GM23338 (cell line): ENCODE results near the gene CAST. TPM values are rescaled to one million over a fixed set of nuclear protein-coding genes. Genes with fewer than 3 reads are reported as not detected.

Experiments used
- ATAC-seq: fragments of 200-7000 bp; cut with Tn5 transposase; 3 replicates; pipeline ENCODE4 v1.9.1; 2020
- DNase-seq: peaks from one replicate; pipeline ENCODE4 v3.0.0-alpha.2; 2015; ENCODE audit warnings: low spot score
- H2AFZ ChIP-seq: fragments of 200-600 bp; sonication (generic); 2 replicates; pipeline ENCODE4 v1.8.0; 2016; ENCODE audit warnings: antibody characterized with exemption, mild to moderate bottlenecking, moderate library complexity
- H3F3A ChIP-seq: fragments of 200-600 bp; sonication (generic); replicated peaks from 2 replicates; pipeline ENCODE4 v1.8.0; 2017; ENCODE audit warnings: antibody characterized with exemption, mixed run types, low read depth
- H3K27ac ChIP-seq: fragments of 200-600 bp; sonication (generic); 2 replicates; pipeline ENCODE4 v1.6.1; 2016; ENCODE audit warnings: low read depth
- H3K27me3 ChIP-seq: fragments of 200-600 bp; sonication (generic); 2 replicates; pipeline ENCODE4 v1.8.0; 2016; ENCODE audit warnings: mild to moderate bottlenecking, mixed run types, moderate library complexity; ENCODE audit not compliant: insufficient read depth
- H3K36me3 ChIP-seq: fragments of 200-600 bp; sonication (generic); 2 replicates; pipeline ENCODE4 v1.8.0; 2016; ENCODE audit warnings: mild to moderate bottlenecking; ENCODE audit not compliant: insufficient read depth
- H3K4me1 ChIP-seq: fragments of 200-600 bp; sonication (generic); 2 replicates; pipeline ENCODE4 v1.8.0; 2016; ENCODE audit warnings: mild to moderate bottlenecking, moderate library complexity; ENCODE audit not compliant: insufficient read depth
- H3K4me2 ChIP-seq: fragments of 200-600 bp; sonication (generic); 2 replicates; pipeline ENCODE4 v1.7.1; 2017; ENCODE audit warnings: mixed run types
- H3K4me3 ChIP-seq: fragments of 200-600 bp; sonication (generic); 2 replicates; pipeline ENCODE4 v1.6.1; 2016; ENCODE audit warnings: mixed run types
- H3K79me2 ChIP-seq: fragments of 200-600 bp; sonication (generic); replicated peaks from 2 replicates; pipeline ENCODE4 v1.8.0; 2017; ENCODE audit warnings: mild to moderate bottlenecking; ENCODE audit not compliant: insufficient read depth
- H3K9me2 ChIP-seq: fragments of 200-600 bp; sonication (generic); 2 replicates; pipeline ENCODE4 v1.8.0; 2017; ENCODE audit not compliant: insufficient read depth
- H4K20me1 ChIP-seq: fragments of 200-600 bp; sonication (generic); replicated peaks from 2 replicates; pipeline ENCODE4 v1.8.0; 2017; ENCODE audit warnings: mild to moderate bottlenecking; ENCODE audit not compliant: insufficient read depth
- H3K27ac Mint-ChIP-seq: 2 replicates; pipeline ENCODE4 v1.8.0; 2020; ENCODE audit warnings: inconsistent platforms, mild to moderate bottlenecking, moderate library complexity, mixed read lengths
- H3K27me3 Mint-ChIP-seq: 3 replicates; pipeline ENCODE4 v1.8.0; 2022; ENCODE audit warnings: low read depth, mild to moderate bottlenecking, moderate library complexity, mixed read lengths, inconsistent platforms; ENCODE audit not compliant: insufficient read depth, poor library complexity
- H3K36me3 Mint-ChIP-seq: 3 replicates; pipeline ENCODE4 v1.8.0; 2021; ENCODE audit warnings: low read depth, mild to moderate bottlenecking, inconsistent platforms, moderate library complexity, mixed read lengths
- H3K4me1 Mint-ChIP-seq: 3 replicates; pipeline ENCODE4 v1.8.0; 2020; ENCODE audit warnings: mild to moderate bottlenecking, inconsistent platforms, mixed read lengths
- H3K4me3 Mint-ChIP-seq: 3 replicates; pipeline ENCODE4 v1.8.0; 2021; ENCODE audit warnings: moderate library complexity, mild to moderate bottlenecking, inconsistent platforms, mixed read lengths
- H3K9me3 Mint-ChIP-seq: 3 replicates; pipeline ENCODE4 v1.8.0; 2020; ENCODE audit warnings: moderate library complexity, mild to moderate bottlenecking, inconsistent platforms, mixed read lengths
- ZNF114 ChIP-seq: fragments of 250-450 bp; sonication (Bioruptor Pico); IDR thresholded peaks from 2 replicates; pipeline ENCODE4 v1.5.0; 2020; ENCODE audit warnings: mild to moderate bottlenecking, moderate library complexity
- polyA plus RNA-seq: library from polyadenylated mRNA; unstranded; fragments of >200 nt; fragmentation: Nextera tagmentation; extraction: Ambion mirVana; gene quantifications from 2 replicates; pipeline ENCODE4 v1.2.1, GENCODE V29; 2016
- total RNA-seq: library from RNA; depleted of rRNA; stranded (reverse); fragments of >200 nt; shearing (Covaris generic); gene quantifications from 2 replicates; pipeline ENCODE4 v1.2.3, GENCODE V29; 2014
- TF ChIP-seq, protein P1 (sequence below): fragments of 250-450 bp; sonication (Bioruptor Pico); IDR thresholded peaks from 2 replicates; pipeline ENCODE4 v1.5.0; 2020; ENCODE audit warnings: mild to moderate bottlenecking, moderate library complexity
- TF ChIP-seq, protein P2 (sequence below): IDR thresholded peaks from one replicate; pipeline ENCODE4 v1.6.1; 2018; ENCODE audit warnings: antibody characterized with exemption; ENCODE audit not compliant: unreplicated experiment

CAST gene
- total and polyA plus RNA-seq, 2 experiments from 2014 or later, result 37.9 to 57.7 TPM

DNA sequence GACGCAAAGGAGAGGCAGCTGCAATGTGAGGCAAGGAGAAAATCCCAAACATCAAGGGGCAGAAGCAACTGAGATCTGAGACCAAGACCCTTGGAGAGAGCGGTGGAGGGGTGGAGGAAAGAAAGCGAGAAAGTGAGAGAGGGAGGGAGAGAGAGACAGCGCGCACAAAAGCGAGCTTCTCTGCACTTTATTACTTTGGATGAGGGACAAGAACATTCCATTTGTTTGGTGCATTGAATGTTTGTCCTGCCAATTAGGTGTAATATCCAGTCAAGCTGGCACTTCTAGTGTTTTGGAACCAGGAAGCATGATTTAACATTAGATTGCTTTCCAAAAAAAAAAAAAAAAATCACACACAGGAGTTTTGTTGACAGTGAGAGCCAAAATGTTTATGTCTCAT is 1.4 kb downstream of the CAST start (continued):
- TF ChIP-seq, protein P1, sequence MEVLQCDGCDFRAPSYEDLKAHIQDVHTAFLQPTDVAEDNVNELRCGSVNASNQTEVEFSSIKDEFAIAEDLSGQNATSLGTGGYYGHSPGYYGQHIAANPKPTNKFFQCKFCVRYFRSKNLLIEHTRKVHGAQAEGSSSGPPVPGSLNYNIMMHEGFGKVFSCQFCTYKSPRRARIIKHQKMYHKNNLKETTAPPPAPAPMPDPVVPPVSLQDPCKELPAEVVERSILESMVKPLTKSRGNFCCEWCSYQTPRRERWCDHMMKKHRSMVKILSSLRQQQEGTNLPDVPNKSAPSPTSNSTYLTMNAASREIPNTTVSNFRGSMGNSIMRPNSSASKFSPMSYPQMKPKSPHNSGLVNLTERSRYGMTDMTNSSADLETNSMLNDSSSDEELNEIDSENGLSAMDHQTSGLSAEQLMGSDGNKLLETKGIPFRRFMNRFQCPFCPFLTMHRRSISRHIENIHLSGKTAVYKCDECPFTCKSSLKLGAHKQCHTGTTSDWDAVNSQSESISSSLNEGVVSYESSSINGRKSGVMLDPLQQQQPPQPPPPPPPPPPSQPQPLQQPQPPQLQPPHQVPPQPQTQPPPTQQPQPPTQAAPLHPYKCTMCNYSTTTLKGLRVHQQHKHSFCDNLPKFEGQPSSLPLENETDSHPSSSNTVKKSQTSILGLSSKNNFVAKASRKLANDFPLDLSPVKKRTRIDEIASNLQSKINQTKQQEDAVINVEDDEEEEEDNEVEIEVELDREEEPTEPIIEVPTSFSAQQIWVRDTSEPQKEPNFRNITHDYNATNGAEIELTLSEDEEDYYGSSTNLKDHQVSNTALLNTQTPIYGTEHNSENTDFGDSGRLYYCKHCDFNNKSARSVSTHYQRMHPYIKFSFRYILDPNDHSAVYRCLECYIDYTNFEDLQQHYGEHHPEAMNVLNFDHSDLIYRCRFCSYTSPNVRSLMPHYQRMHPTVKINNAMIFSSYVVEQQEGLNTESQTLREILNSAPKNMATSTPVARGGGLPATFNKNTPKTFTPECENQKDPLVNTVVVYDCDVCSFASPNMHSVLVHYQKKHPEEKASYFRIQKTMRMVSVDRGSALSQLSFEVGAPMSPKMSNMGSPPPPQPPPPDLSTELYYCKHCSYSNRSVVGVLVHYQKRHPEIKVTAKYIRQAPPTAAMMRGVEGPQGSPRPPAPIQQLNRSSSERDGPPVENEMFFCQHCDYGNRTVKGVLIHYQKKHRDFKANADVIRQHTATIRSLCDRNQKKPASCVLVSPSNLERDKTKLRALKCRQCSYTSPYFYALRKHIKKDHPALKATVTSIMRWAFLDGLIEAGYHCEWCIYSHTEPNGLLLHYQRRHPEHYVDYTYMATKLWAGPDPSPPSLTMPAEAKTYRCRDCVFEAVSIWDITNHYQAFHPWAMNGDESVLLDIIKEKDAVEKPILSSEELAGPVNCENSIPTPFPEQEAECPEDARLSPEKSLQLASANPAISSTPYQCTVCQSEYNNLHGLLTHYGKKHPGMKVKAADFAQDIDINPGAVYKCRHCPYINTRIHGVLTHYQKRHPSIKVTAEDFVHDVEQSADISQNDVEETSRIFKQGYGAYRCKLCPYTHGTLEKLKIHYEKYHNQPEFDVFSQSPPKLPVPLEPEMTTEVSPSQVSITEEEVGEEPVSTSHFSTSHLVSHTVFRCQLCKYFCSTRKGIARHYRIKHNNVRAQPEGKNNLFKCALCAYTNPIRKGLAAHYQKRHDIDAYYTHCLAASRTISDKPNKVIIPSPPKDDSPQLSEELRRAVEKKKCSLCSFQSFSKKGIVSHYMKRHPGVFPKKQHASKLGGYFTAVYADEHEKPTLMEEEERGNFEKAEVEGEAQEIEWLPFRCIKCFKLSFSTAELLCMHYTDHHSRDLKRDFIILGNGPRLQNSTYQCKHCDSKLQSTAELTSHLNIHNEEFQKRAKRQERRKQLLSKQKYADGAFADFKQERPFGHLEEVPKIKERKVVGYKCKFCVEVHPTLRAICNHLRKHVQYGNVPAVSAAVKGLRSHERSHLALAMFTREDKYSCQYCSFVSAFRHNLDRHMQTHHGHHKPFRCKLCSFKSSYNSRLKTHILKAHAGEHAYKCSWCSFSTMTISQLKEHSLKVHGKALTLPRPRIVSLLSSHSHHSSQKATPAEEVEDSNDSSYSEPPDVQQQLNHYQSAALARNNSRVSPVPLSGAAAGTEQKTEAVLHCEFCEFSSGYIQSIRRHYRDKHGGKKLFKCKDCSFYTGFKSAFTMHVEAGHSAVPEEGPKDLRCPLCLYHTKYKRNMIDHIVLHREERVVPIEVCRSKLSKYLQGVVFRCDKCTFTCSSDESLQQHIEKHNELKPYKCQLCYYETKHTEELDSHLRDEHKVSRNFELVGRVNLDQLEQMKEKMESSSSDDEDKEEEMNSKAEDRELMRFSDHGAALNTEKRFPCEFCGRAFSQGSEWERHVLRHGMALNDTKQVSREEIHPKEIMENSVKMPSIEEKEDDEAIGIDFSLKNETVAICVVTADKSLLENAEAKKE (CRISPR knock-in tag), result no peak
- TF ChIP-seq, protein P2, sequence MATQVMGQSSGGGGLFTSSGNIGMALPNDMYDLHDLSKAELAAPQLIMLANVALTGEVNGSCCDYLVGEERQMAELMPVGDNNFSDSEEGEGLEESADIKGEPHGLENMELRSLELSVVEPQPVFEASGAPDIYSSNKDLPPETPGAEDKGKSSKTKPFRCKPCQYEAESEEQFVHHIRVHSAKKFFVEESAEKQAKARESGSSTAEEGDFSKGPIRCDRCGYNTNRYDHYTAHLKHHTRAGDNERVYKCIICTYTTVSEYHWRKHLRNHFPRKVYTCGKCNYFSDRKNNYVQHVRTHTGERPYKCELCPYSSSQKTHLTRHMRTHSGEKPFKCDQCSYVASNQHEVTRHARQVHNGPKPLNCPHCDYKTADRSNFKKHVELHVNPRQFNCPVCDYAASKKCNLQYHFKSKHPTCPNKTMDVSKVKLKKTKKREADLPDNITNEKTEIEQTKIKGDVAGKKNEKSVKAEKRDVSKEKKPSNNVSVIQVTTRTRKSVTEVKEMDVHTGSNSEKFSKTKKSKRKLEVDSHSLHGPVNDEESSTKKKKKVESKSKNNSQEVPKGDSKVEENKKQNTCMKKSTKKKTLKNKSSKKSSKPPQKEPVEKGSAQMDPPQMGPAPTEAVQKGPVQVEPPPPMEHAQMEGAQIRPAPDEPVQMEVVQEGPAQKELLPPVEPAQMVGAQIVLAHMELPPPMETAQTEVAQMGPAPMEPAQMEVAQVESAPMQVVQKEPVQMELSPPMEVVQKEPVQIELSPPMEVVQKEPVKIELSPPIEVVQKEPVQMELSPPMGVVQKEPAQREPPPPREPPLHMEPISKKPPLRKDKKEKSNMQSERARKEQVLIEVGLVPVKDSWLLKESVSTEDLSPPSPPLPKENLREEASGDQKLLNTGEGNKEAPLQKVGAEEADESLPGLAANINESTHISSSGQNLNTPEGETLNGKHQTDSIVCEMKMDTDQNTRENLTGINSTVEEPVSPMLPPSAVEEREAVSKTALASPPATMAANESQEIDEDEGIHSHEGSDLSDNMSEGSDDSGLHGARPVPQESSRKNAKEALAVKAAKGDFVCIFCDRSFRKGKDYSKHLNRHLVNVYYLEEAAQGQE, result no peak

GRCh38 chr5:96664669-96665068 is 2.5 kb downstream of the CAST start:
- H3K4me3 ChIP-seq, result no peak overlapping the region
- H3K4me3 Mint-ChIP-seq, result no peak overlapping the region

More at GRCh38 chr5:96664669-96665068, 2.5 kb downstream of the CAST start:
- Histone ChIP-seq H3K79me2 (no peaks in the 10 kb centered on the region; the same call in 1 of the 2 replicates), H2AFZ (no peak overlapping the region), H3K36me3 (no peaks in the 10 kb centered on the region), H3F3A (peaks cover 4% of the 10 kb centered on the region; the same call in 1 of the 2 replicates), H3K27me3 (peaks cover 40% of the 10 kb centered on the region), H3K9me2 (no peaks in the 10 kb centered on the region), H3K27ac (no peak overlapping the region), H3K4me2 (no peak overlapping the region), H3K4me1 (peaks cover 8% of the 10 kb centered on the region), H4K20me1 (peaks cover 21% of the 10 kb centered on the region)
- Mint-ChIP-seq H3K36me3 (no peaks in the 10 kb centered on the region), H3K4me1 (peaks cover 18% of the 10 kb centered on the region), H3K9me3 (no peaks in the 10 kb centered on the region), H3K27me3 (peaks cover 21% of the 10 kb centered on the region), H3K27ac (no peak overlapping the region)
- no peak for DNase-seq
- no peak for TF ChIP-seq ZNF114 (CRISPR knock-in tag)
- no peak for ATAC-seq
